ENCODE results near the gene GNG11.

- no peak for TF ChIP-seq ZNF112 (tag by site-specific recombination; IDR thresholded peaks at IDR 0.05)
- TF ChIP-seq YY1 (tag by site-specific recombination; IDR thresholded peaks at IDR 0.05), result no peak
- no peak for TF ChIP-seq SP2 (tag by site-specific recombination; IDR thresholded peaks at IDR 0.05)
- TF ChIP-seq ZNF548 (tag by site-specific recombination; IDR thresholded peaks at IDR 0.05), result no peak
- no peak for TF ChIP-seq CTCF (tag by site-specific recombination; IDR thresholded peaks at IDR 0.05)
- TF ChIP-seq ZNF169 (tag by site-specific recombination; IDR thresholded peaks at IDR 0.05), result no peak
- no peak for TF ChIP-seq ZNF513 (tag by site-specific recombination; IDR thresholded peaks at IDR 0.05)
- TF ChIP-seq ZNF19 (tag by site-specific recombination; IDR thresholded peaks at IDR 0.05; ENCODE audit: low read depth), result no peak
- TF ChIP-seq ZNF335 (tag by site-specific recombination; conservative IDR thresholded peaks at IDR 0.05), result no peak
- TF ChIP-seq ZSCAN5A (tag by site-specific recombination; IDR thresholded peaks at IDR 0.05), result no peak
- TF ChIP-seq ZBTB7A (tag by site-specific recombination; IDR thresholded peaks at IDR 0.05; ENCODE audit: low read depth), result no peak
- TF ChIP-seq REST (tag by site-specific recombination; IDR thresholded peaks at IDR 0.05), result no peak
- TF ChIP-seq ZNF423 (tag by site-specific recombination; IDR thresholded peaks at IDR 0.05), result no peak
- TF ChIP-seq, protein P1, sequence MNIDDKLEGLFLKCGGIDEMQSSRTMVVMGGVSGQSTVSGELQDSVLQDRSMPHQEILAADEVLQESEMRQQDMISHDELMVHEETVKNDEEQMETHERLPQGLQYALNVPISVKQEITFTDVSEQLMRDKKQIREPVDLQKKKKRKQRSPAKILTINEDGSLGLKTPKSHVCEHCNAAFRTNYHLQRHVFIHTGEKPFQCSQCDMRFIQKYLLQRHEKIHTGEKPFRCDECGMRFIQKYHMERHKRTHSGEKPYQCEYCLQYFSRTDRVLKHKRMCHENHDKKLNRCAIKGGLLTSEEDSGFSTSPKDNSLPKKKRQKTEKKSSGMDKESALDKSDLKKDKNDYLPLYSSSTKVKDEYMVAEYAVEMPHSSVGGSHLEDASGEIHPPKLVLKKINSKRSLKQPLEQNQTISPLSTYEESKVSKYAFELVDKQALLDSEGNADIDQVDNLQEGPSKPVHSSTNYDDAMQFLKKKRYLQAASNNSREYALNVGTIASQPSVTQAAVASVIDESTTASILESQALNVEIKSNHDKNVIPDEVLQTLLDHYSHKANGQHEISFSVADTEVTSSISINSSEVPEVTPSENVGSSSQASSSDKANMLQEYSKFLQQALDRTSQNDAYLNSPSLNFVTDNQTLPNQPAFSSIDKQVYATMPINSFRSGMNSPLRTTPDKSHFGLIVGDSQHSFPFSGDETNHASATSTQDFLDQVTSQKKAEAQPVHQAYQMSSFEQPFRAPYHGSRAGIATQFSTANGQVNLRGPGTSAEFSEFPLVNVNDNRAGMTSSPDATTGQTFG (tag by site-specific recombination; IDR thresholded peaks at IDR 0.05; ENCODE audit: borderline replicate concordance), result no peak
Measured at GRCh38 chr7:93945083-93945482, 23.5 kb downstream of the GNG11 start.
